ENCODE measurements around the gene KEL.

The KEL gene

DNA sequence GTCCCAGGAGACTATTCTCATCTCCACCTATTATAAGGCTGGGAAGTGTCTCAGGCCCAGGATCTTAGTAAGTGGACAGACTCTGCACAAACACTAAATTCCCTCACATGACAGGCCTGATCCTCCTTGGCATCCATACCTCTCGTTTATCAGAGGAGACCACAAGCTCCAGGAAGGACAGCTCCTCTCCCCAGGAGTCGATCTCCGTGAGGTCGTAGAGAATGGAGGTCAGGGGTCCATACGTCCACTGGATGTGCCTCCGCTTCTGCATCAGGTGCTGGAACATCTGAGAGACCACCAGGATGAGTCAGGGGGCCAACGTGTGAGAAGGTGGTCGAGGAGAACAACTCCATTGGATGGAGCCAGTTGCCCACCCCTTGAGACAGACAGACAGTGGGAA lies 34.2 kb downstream of the KEL start:
- DNase-seq = no peak

DNA sequence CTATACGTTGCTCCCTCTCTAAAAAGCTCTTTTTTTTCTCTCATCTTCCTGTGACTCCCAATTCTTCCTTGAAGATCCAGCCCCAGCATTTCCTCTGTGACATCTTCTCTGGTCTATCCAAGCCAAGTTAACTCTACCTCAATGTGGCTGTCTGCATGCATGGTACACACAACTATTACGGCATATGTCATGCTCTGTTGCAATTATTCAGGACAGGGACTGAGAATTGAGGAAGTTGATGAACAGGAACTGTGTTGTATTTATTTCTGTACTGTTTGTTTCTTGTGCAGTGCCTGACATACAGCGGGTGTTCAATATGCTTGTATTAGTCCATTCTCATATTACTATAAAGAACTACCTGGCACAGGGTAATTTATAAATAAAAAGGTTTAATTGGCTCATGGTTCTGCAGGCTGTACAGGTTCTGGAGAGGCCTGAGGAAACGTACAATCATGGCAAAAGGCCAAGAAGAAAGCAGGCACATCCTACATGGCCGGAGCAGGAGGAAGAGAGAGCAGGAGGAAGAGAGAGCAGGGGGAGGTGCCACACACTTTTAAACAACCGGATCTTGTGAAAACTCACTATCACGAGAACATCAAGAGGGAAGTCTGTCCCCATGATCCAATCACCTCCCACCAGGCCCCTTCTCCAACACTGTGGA lies 34.9 kb downstream of the KEL start:
- no peak for DNase-seq

DNA sequence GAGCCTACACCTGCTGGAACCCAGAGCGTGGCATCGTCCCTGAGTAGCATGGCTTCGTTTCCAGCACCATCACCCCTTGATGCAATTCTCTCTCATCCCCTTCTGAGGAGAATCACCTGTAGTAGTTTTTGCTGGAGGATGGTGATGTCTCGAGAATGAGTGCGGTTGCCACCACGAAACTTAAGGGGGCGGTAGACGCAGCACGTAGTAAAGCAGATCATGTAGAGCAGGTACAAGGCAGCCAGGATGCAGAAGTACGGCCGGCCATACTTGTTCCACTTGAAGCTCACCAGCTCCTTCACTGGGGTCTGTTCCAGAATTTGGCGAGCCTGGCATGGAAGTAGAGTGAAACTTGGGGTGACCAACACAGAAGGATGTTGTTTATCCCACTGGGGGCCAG lies 36.8 kb downstream of the KEL start:
- DNase-seq = no peak

DNA sequence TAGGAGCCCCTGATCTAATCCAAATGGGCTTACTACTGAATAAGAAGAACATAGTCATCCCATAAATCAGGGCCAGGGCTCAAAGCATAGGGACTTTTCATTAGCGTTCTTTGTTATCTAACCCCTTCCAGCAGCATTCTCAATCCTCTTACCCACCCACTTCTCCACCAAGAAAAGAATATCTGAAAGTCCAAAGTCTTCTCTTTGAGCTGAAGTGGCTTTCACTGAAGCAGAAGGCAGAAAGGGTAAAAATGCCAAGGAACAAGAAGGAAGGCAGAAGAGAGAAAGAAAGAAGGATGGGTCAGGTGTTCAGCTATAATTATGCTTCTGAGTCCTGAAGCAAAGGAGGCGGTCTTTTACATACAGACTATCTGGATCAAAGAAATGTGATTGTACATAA lies 38.8 kb downstream of the KEL start:
- no peak for DNase-seq

DNA sequence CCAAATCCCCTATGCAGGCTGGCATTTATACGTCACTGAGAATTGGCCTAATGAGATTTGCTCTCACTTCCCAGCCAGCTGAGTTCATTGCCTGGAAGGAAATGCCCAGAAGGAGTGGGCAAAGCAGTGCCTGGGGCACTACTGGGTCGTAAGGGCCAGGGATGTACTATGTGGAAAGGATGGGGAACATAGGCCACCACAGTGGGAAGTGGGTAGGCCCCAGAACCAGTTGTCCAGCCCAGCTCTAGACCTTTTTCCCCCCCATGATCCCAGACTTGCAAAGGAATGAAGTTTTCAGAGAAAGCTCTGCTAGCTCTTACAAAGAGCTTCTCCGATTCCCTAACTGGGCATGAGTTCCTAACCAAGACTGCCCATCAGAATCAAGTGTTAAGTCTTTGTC lies 42.5 kb downstream of the KEL start:
- no peak for DNase-seq

DNA sequence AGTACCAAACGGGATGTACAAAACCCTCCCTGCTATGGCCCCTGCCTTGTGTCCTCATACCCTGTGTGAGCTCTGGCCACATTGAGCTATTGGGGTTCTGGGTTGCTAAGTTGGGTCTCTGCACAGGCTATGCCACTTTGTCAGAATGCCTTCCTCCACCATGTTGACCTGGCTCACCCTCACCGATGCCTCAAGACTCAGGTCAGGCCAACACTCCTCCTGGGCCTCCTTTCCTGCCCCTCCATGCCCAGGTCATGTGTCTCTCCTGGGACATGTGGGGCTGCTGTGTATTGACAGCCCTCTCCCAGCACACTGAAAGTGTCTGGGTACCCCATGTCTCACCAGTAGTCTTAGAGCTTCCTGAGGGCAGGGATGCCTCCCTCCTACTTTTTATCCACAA lies 43.3 kb downstream of the KEL start:
- no peak for DNase-seq

DNA sequence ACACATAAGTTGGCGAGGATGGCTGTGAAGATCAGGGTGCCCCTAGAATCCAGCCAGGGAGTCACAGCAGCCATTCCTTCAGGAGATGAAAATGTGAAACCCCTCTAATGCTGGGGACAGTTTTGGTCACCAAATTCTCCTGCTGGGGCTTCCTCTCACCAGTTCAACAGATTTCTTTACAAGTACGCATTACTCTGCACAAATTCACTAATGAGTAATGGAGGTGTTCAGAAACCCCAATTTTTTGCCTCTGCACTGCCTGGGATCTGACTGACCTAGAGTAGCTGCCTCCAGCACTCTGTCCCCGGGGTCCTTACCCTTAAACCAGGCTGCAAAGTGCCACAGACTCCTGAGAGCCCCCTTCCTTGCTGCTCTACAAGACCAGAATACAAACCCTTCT lies 44.7 kb downstream of the KEL start:
- no peak for DNase-seq

DNA sequence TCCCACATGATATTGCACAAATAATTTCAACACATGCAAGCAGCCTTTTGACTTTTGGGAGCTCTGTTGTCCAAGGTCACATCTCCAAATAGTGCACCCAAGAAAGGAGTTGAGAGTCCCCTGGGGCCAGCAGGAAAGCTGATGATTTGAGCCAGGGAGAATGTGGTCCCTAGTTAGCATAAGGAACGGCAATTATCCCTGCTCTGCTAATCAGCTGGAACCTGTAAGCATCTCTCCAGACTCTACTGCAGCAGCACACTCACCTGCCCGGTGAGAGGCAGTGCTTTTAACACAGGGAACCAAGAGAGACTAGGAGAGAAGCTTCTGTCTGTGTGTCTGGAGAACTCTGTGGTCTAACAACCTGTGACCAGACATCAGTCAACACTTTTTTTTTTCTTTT lies 45.7 kb downstream of the KEL start:
- no peak for DNase-seq

DNA sequence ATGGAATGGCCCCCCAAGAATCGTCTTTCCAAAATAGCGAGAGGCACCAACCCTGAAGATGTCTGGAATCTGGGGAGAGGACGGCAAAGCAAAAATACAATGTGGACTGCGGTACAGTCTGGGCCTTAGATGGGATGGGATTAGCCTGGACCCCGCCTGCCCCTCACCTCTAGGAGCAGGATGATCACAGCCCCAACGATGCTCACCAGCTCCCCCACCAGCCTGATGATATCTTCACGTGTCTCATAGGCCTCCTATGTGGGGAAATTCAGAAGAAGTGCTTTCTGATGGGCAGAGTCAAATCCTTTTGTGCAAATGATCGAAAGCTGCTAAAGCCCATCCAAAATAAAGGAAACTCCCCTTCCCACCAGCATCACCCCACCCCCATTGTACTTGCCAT lies 46.8 kb downstream of the KEL start:
- DNase-seq = no peak

DNA sequence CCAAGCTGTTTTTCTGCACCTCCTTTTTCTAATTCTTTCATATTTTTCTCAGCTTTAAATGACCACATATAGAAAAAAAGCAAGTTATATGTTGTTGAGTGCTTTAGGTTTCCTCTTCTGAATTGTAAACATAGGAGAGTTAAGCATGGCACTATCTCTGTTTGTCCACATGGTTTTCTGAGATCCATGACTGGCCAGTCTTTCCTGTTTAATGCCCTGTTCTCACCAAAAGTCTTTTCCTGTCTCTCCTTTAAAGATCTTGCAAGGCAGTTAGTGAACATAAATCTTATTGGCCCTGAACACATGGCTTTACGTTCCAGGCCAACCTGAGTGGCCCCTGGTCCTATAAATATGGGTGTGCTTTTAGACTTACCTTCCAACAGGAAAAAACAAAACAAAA lies 48.0 kb downstream of the KEL start:
- DNase-seq = no peak

DNA sequence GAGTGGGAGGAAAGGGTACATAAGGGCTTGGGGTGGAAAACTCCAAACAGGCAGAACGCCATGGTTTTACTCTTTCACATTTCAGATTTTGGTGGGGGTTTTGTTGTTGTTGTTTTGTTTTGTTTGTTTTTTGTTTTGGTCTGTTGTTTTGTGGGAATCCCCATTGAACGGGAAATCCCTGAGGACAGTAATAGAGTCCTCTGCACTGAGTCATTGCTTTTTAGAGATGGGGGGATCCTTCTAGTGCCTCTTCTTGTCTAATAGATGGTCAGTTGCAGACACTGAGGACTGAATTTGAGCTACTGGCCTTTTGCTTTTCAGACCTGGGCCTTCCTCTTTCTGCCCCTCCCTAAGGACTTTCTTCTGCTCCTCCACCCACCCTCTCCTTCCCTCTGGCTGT lies 48.6 kb downstream of the KEL start:
- no peak for DNase-seq

DNA sequence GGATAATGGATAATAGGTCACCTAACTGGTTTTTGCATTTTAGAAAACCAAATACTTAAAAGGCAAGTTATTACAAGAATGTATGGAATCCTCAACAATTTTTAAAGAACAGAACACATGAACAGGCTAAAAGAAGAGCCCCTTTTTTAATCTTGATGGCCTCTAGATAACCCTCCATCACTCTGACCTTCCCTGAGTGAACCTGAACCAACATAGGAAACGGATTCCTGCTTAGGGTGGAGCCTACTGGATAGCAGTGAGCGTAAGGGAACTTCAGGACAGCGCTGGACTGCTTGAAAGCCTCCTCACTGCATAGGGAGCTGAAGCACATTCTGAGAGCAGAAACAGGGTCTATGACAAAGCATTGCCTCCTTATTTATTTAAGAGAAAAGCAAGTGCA lies 49.1 kb downstream of the KEL start:
- no peak for DNase-seq

DNA sequence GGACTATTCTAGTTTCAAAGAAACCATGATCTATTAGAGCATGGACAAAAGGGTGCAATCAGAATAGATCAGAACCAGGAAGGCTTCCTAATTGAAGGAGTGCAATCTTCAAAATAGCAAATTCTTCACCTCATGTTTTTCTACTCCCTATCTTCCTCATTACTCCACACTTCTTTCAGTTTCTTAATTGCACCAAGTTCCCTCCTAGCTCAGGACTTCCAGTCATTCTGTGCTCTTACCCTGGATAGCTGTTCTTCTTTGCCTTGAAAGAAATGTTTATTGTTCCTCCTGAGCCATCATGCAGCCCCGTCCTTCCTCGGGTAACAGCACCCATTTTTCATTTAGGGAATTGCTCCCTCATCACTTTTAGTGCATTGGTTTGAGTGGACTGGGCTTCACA lies 51.7 kb downstream of the KEL start:
- no peak for DNase-seq

DNA sequence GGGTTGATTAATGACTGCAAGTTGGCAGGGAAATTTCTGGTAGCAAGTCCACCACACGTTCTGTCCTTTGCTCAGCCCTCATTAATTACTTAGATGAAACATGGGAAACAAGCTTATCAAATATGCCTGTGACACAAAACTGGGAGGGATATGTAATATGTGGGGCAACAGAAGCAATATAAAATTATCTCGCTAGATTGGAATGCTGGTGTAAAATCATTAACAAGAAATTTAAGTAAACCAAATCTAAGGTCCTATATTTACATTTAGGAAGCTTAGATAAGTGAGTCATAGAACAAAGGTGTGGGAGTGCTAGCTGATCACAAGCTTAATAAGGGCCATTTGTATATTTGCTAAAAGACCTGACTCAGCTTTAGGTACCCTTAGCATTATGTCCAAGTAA lies 52.1 kb downstream of the KEL start:
- DNase-seq = no peak

DNA sequence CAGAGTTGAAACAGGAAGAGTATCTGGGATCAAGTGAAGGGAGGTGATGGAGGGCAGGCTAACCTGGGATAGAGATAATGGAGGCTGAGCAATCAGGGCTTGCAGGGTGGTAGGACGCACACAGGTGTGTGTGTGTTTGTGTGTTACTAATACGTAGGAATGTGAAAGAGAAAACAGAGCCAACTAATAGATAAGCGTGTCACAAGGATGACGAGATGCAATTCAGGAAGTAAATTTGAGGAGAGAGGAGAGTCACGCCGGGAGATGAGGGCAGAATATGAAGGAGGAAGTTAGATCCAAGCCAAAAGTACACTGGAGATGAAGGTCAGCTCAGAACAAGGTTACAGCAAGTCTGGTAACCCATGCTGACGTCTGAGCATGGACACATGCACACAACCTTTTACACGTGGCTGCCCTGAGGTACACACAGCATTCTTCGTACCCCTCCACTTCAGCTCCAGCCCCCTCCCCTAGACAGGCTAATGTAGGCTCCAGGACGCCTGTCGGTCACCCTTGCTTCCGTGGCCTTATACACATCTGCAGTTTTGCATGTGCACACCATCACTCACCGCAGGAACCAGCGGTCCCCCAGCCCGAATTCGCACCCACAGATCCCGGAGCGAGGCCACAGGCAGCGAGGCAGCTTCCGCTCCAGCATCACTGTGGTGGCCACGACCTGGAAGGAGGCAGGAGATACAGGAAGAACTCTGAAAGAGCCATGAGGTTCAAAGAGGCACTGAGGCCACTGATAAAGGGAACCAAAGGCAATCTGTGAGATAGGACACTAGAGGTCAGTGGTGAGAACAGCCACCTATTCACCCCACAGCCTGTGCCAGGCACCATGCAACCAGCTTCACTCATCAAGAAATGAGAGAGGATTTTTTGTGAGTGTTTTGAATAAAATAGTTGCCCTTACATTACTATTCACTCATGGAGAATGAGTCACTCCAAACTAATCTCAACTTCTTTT lies 53.0 kb downstream of the KEL start:
- DNase-seq = no peak

DNA sequence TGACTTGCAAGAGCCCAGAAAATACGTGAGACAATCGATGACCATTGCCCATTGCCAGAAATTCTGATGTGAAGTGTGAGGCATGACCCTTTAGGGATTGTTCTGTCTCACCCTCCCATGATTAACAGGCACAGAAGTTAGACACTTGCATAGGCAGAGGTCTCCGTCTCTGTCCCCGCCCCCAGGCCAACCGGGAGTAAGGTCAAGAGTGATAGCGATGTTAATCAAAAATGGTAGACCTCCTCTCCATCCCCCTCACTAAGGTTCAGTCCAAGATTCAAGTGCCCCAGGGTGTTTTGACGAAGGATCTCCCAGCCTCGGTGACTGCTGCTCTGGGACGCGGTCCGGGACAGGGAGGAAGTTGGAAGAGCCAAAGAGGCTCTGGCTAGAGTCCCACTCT lies 53.9 kb downstream of the KEL start:
- DNase-seq = no peak

DNA sequence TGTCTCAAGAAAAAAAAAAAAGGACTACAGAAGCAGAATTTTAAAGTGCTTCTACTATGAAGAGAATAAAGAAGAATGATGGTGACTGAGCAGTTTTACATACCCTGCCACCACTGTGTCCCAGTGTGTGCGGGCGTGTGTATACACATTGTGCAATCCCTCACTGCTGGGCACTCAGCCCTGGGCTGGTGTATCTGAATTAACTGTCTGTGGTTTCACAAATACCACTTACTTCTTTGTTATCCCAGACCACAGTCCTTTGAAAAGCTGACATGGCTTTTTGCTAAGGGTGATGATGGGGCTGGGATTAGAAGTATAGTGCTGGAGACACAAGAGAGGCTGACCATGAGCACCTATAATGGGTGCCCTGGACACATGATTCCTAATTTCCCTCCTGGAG lies 55.5 kb downstream of the KEL start:
- DNase-seq = no peak

DNA sequence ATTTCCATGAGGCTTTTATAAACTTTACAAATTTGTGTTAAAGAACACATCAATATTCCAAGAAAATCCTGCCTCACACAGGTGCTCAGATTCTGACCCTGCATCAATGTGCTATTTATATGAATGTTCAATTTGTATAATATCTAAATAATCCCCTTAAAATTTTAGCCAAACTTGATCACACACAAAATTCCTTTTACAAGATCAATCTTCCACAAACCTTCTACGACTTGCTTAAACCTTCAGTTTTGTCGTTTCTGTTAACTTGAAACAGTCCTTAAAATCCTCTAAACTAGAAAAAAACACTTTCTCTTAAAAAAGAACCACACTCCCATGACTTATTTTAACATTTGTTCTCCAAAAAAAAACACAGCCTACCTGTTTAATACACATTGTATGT lies 56.4 kb downstream of the KEL start:
- DNase-seq = no peak

DNA sequence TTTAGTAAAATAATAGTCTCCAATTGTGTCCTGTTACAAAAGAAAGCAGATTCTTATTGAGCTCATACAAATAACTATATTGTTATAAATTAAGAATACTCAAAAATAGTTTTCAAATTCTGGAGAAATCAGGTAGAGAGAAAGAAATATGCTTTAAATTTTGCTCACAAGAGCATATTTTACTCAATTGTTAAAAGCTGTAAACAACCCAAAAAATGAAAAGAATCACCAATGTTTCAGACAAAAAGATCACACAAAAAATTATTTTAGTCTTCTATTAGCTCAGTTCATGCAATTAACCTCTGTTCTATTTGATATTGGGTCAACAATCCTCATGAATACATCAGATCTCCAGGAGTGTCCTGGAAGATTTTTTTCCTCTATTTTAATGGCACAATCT lies 58.0 kb downstream of the KEL start:
- no peak for DNase-seq

DNA sequence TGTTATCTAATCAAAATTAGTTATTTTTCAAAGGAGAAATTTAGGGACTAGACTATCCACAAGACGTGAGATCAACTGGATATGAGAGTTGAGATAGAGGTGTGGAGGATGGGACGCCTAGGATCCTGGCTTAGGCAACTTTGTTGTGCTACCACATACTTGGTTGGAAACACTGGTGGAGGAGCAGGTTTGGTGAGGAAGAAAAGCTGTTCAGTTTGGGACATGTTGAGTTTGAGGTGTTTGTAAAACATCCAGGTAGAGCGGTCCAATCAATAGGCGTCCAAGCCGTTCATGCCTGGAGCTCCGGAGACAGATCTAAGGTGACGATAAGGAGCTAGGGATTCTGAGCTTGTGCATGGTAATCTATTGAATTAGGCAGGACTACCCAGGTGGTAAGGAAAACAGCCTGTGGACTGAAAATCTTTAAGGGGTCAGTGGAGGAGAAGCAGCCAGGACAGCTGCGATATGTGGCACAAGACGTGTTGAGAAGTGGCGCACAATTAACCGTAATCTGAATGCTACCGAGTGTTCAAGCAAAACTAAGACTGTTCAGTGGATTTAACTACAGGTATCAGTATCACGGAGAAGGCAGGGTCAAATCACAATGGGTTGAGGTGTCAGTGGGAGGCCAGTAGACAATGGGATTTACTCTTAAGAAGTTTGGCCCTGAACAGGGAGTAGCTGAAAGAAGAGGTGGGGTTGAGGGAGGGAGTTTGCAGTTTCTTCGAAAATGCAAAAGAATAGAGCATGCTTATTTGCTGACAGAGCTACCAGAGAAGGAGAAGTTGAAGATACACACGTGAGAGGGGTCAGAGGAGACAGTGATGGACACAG lies 60.5 kb downstream of the KEL start:
- DNase-seq = no peak

DNA sequence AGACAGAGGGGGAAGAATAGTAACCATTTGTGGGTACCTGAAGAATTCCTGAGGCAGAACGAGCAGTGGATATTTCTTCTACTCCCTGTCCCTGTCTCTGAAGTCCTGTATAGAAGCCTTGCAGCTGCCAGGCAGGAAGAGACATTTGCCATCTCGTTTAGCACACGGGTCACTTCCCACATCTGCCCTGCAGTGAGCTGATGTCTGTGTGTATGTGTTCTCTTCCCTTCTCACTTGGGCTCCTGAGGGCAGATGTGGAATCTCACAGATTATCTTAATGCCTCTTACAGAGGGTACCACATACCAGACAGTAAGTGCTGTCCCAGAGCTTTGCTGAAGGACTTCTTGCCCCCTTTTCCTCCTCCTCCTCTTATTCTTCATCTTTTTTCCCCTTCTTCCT lies 62.5 kb downstream of the KEL start:
- no peak for DNase-seq

DNA sequence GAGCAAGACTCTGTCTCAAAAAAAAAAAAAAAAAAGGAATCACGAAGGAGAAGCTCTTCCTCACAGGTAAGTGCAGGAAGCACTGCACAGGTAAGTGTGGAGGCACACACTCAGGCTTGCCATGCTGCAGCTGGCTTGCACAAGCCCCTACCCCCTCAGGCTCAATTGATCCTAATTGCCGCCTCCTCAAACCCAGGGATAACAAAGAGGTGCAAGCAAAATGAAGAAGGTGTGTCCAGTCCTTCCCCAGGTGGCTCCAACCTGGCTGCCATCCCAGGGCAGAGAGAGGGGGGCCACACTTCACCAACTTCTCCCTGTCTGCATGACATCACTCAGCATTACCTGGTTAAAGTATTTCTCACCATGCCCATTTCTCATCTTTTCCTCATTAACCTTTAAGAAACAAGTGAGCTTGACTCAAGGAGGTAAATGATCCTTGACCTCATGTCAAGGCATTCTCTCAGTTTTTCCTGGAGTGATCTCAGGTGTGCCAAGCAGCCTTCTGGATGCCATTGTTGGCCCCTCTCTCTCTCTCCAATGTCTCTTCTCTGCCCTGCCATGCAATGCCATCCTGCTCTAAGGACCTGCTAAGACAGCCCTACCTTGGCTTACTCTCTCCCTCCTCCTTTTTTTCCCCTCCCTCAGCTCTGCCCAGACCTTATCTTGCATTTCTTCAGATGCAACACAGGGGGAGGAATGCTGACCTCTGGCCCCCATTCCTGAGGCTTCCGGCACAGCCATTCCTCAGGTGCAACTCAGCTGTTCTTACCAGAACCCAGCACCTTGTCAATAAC lies 63.6 kb downstream of the KEL start:
- DNase-seq = no peak

DNA sequence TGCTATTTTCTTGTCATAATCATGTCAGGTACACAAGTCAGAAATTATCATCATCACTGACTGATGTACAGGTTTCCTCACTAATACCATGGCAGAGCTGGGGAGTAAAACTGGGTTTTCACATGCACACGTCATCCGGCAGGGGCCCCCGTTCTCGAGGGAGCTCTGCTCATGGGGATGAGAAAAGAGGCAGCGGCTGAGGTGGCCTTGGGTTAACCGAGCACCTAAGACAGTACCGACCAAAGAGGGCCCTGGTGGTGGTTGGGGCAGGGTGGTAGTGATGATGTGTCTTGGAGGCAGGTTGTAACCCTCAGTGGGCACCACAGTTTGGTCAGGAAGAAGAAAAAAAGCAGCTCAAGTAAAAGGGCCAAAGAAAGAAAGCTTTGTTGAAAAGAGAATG lies 64.5 kb downstream of the KEL start:
- no peak for DNase-seq
